HCT116 (cell line): Measurements from ENCODE around the gene PPTC7. TPM values are rescaled to one million over a fixed set of nuclear protein-coding genes. Genes with fewer than 3 reads are reported as not detected.
A peak's percentile ranks its signal among the peaks of the same experiment; 100 is the strongest.

Experiments
- ATAC-seq: fragments of 200-7000 bp; cut with Tn5 transposase; 2 replicates; pipeline ENCODE4 v1.9.1; 2020; ENCODE audit warnings: mild to moderate bottlenecking, moderate library complexity
- Bru-seq: library from RNA; stranded (reverse); fragments of 400-500 nt; gene quantifications from one replicate; lab custom pipeline; 2021; lab: Mats Ljungman, UMichigan
- BruChase-seq, 2 experiments: library from RNA; stranded (reverse); fragments of 400-500 nt; gene quantifications; one replicate each; lab custom pipeline; 2021; lab: Mats Ljungman, UMichigan
- BruUV-seq: library from RNA; stranded (reverse); fragments of 400-500 nt; replicated peaks from 2 replicates; lab custom pipeline; 2021; lab: Mats Ljungman, UMichigan
- CTCF ChIA-PET: fragments of 300-600 bp; sonication (Branson Sonifier 250); formaldehyde crosslinking; loops from one replicate; lab custom pipeline; 2021; ENCODE audit warnings: antibody characterized with exemption; lab: Charles Lee
- POLR2A ChIA-PET: fragments of 300-600, 350-600 bp; sonication (Branson Sonifier 250); formaldehyde crosslinking; loops from one replicate; lab custom pipeline; 2021; ENCODE audit warnings: antibody characterized with exemption; lab: Charles Lee
- RAD21 ChIA-PET, 2 experiments: fragments of 300-600 bp; sonication (Branson Sonifier 250); formaldehyde crosslinking; loops; one replicate each; lab custom pipeline; 2023; ENCODE audit warnings: low total read pairs in 2 of 2; ENCODE audit not compliant: uncharacterized antibody in 2 of 2, unreplicated experiment in 2 of 2, low non-redundant PET in 1 of 2; lab: Charles Lee
- DNase-seq: peaks from one replicate; pipeline ENCODE4 v3.0.0-alpha.2; 2010; ENCODE audit warnings: low read depth, low spot score
- H2AFZ ChIP-seq: fragments of 200-600 bp; shearing (Covaris generic), sonication (generic); 2 replicates; pipeline ENCODE4 v1.6.1; 2017; ENCODE audit warnings: low read depth, mixed run types, mixed read lengths, antibody characterized with exemption, low read length; ENCODE audit not compliant: poor library complexity, severe bottlenecking
- H3K27ac ChIP-seq: 2 replicates; pipeline ENCODE4 v1.5.1; 2012; ENCODE audit warnings: low read depth, low read length
- H3K27me3 ChIP-seq: fragments of 200-600 bp; sonication (generic); 2 replicates; pipeline ENCODE4 v1.6.1; 2016; ENCODE audit warnings: mixed run types, low read length, mixed read lengths; ENCODE audit not compliant: insufficient read depth
- H3K36me3 ChIP-seq, 2 experiments: fragments of 200-500 bp in 1 of 2; fragments of 200-600 bp in 1 of 2; sonication (Bioruptor generic) in 1 of 2; sonication (generic) in 1 of 2; 2 replicates each; pipeline versions ENCODE4 v1.5.1 to v1.6.1; 2014 to 2016; ENCODE audit warnings: low read length in 2 of 2, inconsistent platforms in 1 of 2, mixed read lengths in 1 of 2, mixed run types in 1 of 2; ENCODE audit not compliant: insufficient read depth in 2 of 2, control insufficient read depth in 1 of 2
- H3K4me1 ChIP-seq, 2 experiments: fragments of 200-600 bp in 1 of 2; sonication (generic) in 1 of 2; 2 replicates each; pipeline versions ENCODE4 v1.5.1 to v1.6.1; 2012 to 2017; ENCODE audit warnings: low read length in 2 of 2, inconsistent platforms in 1 of 2, mild to moderate bottlenecking in 1 of 2, mixed read lengths in 1 of 2, mixed run types in 1 of 2, moderate library complexity in 1 of 2; ENCODE audit not compliant: insufficient read depth in 2 of 2, control insufficient read depth in 1 of 2
- H3K4me2 ChIP-seq: fragments of 200-600 bp; sonication (generic); 2 replicates; pipeline ENCODE4 v1.6.1; 2017; ENCODE audit warnings: mixed run types, low read length, mixed read lengths
- H3K4me3 ChIP-seq, 2 experiments: fragments of 200-600 bp in 1 of 2; sonication (generic) in 1 of 2; replicated peaks in 1 of 2; 2 replicates each; pipeline ENCODE4 v1.5.1; 2011 to 2016; ENCODE audit warnings: low read length in 2 of 2, control low read depth in 1 of 2, low read depth in 1 of 2, mild to moderate bottlenecking in 1 of 2, mixed read lengths in 1 of 2, mixed run types in 1 of 2
- H3K79me2 ChIP-seq: fragments of 200-600 bp; sonication (generic); 2 replicates; pipeline ENCODE4 v1.6.1; 2017; ENCODE audit warnings: mild to moderate bottlenecking, mixed run types, low read length, moderate library complexity, mixed read lengths; ENCODE audit not compliant: insufficient read depth
- H3K9ac ChIP-seq: fragments of 200-600 bp; sonication (generic); 2 replicates; pipeline ENCODE4 v1.6.1; 2016; ENCODE audit warnings: low read length, mixed read lengths
- H3K9me2 ChIP-seq: fragments of 200-600 bp; sonication (generic), shearing (Covaris generic); 2 replicates; pipeline ENCODE4 v1.6.1; 2017; ENCODE audit warnings: mixed run types, mild to moderate bottlenecking, moderate library complexity; ENCODE audit not compliant: insufficient read depth
- H3K9me3 ChIP-seq, 2 experiments: fragments of 200-500 bp in 1 of 2; fragments of 200-600 bp in 1 of 2; sonication (Bioruptor generic) in 1 of 2; sonication (generic) in 1 of 2; 2 replicates each; pipeline ENCODE4 v1.6.1; 2014 to 2017; ENCODE audit warnings: low read length in 2 of 2, mixed read lengths in 2 of 2, inconsistent platforms in 1 of 2, low read depth in 1 of 2, mild to moderate bottlenecking in 1 of 2, mixed run types in 1 of 2, moderate library complexity in 1 of 2; ENCODE audit not compliant: control insufficient read depth in 1 of 2, insufficient read depth in 1 of 2
- H4K20me1 ChIP-seq: fragments of 200-600 bp; sonication (generic), shearing (Covaris generic); 2 replicates; pipeline ENCODE4 v1.6.1; 2017; ENCODE audit warnings: mixed run types, mild to moderate bottlenecking, moderate library complexity; ENCODE audit not compliant: insufficient read depth
- EGR1 ChIP-seq: IDR thresholded peaks from 2 replicates; pipeline ENCODE4 v1.6.1; 2012; ENCODE audit warnings: low read depth
- EZH2phosphoT487 ChIP-seq: fragments of 200-600 bp; IDR thresholded peaks from 2 replicates; pipeline ENCODE4 v1.6.1; 2018; ENCODE audit warnings: antibody characterized with exemption, borderline replicate concordance
- FOSL1 ChIP-seq: IDR thresholded peaks from 2 replicates; pipeline ENCODE4 v1.6.1; 2012; ENCODE audit warnings: low read depth
- POLR2A ChIP-seq: IDR thresholded peaks from 2 replicates; pipeline ENCODE4 v1.7.0; 2011; ENCODE audit warnings: borderline replicate concordance; ENCODE audit not compliant: insufficient read depth, insufficient read length; ENCODE audit errors: extremely low read depth
- POLR2AphosphoS5 ChIP-seq: IDR thresholded peaks from 2 replicates; pipeline ENCODE4 v1.6.1; 2011; ENCODE audit warnings: mild to moderate bottlenecking, low read depth, low read length, moderate library complexity
- RAD21 ChIP-seq: IDR thresholded peaks from 2 replicates; pipeline ENCODE4 v1.6.1; 2012; ENCODE audit warnings: low read depth, mild to moderate bottlenecking
- SP1 ChIP-seq: IDR thresholded peaks from 2 replicates; pipeline ENCODE4 v1.6.1; 2012; ENCODE audit warnings: low read depth
- SRF ChIP-seq: IDR thresholded peaks from 2 replicates; pipeline ENCODE4 v1.6.1; 2012; ENCODE audit warnings: low read depth
- YY1 ChIP-seq: IDR thresholded peaks from 2 replicates; pipeline ENCODE4 v1.6.1; 2011; ENCODE audit warnings: low read length, low read depth, moderate library complexity, mild to moderate bottlenecking; ENCODE audit not compliant: insufficient replicate concordance; ENCODE audit errors: extremely low read depth
- ZFX ChIP-seq: fragments of 450-650 bp; IDR thresholded peaks from 2 replicates; pipeline ENCODE4 v1.6.1; 2017
- ZNF274 ChIP-seq: fragments of 200-500 bp; sonication (Bioruptor generic); IDR thresholded peaks from 2 replicates; pipeline ENCODE4 v1.6.1; 2014; ENCODE audit warnings: mild to moderate bottlenecking, low read depth, low read length, inconsistent platforms
- intact Hi-C: fragments of 100-400 bp; cut with micrococcal nuclease; formaldehyde crosslinking; loops from 2 replicates; pipeline ENCODE4 v1.10.0; 2022
- long read RNA-seq: library from polyadenylated mRNA; unstranded; transcript quantifications from one replicate; pipeline ENCODE4 v2.0.0, GENCODE V29; 2021; ENCODE audit not compliant: unreplicated experiment
- polyA plus RNA-seq: library from polyadenylated mRNA; unstranded; fragments of >200 nt; gene quantifications from 2 replicates; pipeline ENCODE4 v1.2.1, GENCODE V29; 2012; ENCODE audit warnings: missing spikeins
- total RNA-seq: library from RNA; stranded (reverse); gene quantifications from one replicate; pipeline ENCODE4 v1.2.1, GENCODE V29; 2021; ENCODE audit not compliant: unreplicated experiment
- TF ChIP-seq, protein P1 (sequence below), 3 experiments: fragments of 200-600 bp in 1 of 3; sonication (generic) in 1 of 3; IDR thresholded peaks in 2 of 3; conservative IDR thresholded peaks in 1 of 3; 2 replicates each; pipeline ENCODE4 v1.5.1; 2012 to 2017; ENCODE audit warnings: low read depth in 2 of 3, low read length in 2 of 3, antibody characterized with exemption in 1 of 3, borderline replicate concordance in 1 of 3, control low read depth in 1 of 3, mild to moderate bottlenecking in 1 of 3, mixed read lengths in 1 of 3, mixed run types in 1 of 3, moderate library complexity in 1 of 3; ENCODE audit not compliant: insufficient read depth in 1 of 3
- TF ChIP-seq, protein P2 (sequence below): IDR thresholded peaks from 2 replicates; pipeline ENCODE4 v1.6.1; 2012; ENCODE audit warnings: low read depth

PPTC7 gene, protein sequence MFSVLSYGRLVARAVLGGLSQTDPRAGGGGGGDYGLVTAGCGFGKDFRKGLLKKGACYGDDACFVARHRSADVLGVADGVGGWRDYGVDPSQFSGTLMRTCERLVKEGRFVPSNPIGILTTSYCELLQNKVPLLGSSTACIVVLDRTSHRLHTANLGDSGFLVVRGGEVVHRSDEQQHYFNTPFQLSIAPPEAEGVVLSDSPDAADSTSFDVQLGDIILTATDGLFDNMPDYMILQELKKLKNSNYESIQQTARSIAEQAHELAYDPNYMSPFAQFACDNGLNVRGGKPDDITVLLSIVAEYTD
- total RNA-seq (25.2 TPM), Bru-seq, nascent RNA (percentile 90 among the genes with signal in this experiment), BruChase-seq, experiment 1, labeled RNA remaining after a 6-hour chase (percentile 81 among the genes with signal in this experiment), BruChase-seq, experiment 2, labeled RNA remaining after a 2-hour chase (percentile 93 among the genes with signal in this experiment)
- polyA plus RNA-seq: 15.0 and 15.4 TPM in 2 replicates
- long read RNA-seq, full-length matches to known transcripts: 9 of 15 reads
- long read RNA-seq, partial matches to known transcripts: 1 of 15 reads
- long read RNA-seq, other reads (novel, unspliced or antisense): 5 of 15 reads

DNA sequence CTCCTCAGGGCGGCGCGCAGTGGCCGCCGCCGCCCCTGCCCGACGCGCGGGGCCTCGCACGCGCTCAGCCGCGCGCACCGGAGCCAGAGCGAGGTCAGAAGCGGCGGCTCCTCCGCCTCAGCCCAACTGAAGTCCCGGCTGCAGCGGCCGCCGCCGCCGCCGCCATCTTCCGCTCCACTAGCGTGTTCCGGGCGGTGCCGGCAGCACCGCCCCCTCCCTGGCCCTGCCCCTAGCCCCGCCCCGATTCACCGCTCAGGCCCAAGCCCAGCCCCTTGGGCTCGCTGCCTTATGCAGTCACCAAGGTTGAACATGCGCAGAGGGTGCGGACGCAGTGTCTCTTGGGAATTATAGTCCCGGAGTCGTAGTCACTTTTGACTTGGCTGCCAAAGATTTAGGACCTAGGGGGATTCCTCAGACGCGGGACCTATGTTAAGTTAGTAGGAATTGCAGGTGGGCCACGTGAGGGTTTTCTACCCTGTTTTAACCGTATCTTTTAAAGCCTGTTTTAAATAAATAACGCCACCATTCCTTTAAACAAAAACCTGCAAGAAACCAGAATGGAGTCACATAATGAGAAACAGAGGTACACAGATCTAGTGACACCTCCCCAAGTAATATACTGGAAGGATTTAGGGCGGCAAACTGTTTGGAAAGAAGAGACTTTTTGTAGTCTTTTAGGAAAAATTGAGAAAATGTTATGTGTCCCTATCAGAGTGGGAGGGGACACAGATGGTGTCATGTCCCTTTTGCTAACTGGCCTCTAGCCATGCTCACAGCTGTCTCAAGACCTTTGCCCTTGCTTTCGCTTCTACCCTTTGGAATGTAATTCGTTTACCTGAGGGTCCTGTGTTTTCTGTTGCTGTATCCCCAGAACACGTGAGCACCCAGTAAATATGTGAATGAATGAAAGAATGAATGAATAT is at the start of gene PPTC7:
TSS of gene PPTC7 (minus strand) at position 182 of the 923 bp plus-strand sequence. CDS start 287 bp downstream, outside the sequence.
- H3K9me2 ChIP-seq: no peaks in the 10 kb centered on the region
- H3K9ac ChIP-seq: peak within 1 kb of the TSS; percentile 97
- ATAC-seq: peak; percentile 91
- H3K79me2 ChIP-seq: peaks cover 43% of the 10 kb centered on the region
- TF ChIP-seq SRF (peak; percentile 84), FOSL1 (peak; percentile 5; the same call in 1 of the 2 replicates), SP1 (peak; percentile 46; the same call in 1 of the 2 replicates), POLR2A (peak; percentile 84), RAD21 (no peak), YY1 (peak; percentile 92), POLR2AphosphoS5 (peak; percentile 87), ZNF274 (no peak), ZFX (peak; percentile 73), EGR1 (0 out of 2 replicates have a peak, but pooled peaks have one; percentile 29), EZH2phosphoT487 (no peak)
- TF ChIP-seq, protein P1, sequence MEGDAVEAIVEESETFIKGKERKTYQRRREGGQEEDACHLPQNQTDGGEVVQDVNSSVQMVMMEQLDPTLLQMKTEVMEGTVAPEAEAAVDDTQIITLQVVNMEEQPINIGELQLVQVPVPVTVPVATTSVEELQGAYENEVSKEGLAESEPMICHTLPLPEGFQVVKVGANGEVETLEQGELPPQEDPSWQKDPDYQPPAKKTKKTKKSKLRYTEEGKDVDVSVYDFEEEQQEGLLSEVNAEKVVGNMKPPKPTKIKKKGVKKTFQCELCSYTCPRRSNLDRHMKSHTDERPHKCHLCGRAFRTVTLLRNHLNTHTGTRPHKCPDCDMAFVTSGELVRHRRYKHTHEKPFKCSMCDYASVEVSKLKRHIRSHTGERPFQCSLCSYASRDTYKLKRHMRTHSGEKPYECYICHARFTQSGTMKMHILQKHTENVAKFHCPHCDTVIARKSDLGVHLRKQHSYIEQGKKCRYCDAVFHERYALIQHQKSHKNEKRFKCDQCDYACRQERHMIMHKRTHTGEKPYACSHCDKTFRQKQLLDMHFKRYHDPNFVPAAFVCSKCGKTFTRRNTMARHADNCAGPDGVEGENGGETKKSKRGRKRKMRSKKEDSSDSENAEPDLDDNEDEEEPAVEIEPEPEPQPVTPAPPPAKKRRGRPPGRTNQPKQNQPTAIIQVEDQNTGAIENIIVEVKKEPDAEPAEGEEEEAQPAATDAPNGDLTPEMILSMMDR (IDR thresholded peaks at IDR 0.05 in 2 of 3, conservative IDR thresholded peaks at IDR 0.05 in 1 of 3; ENCODE audit: borderline replicate concordance in 1 of 3, insufficient read depth in 1 of 3, low read depth in 2 of 3, low read length in 2 of 3): no peak
- TF ChIP-seq, protein P2, sequence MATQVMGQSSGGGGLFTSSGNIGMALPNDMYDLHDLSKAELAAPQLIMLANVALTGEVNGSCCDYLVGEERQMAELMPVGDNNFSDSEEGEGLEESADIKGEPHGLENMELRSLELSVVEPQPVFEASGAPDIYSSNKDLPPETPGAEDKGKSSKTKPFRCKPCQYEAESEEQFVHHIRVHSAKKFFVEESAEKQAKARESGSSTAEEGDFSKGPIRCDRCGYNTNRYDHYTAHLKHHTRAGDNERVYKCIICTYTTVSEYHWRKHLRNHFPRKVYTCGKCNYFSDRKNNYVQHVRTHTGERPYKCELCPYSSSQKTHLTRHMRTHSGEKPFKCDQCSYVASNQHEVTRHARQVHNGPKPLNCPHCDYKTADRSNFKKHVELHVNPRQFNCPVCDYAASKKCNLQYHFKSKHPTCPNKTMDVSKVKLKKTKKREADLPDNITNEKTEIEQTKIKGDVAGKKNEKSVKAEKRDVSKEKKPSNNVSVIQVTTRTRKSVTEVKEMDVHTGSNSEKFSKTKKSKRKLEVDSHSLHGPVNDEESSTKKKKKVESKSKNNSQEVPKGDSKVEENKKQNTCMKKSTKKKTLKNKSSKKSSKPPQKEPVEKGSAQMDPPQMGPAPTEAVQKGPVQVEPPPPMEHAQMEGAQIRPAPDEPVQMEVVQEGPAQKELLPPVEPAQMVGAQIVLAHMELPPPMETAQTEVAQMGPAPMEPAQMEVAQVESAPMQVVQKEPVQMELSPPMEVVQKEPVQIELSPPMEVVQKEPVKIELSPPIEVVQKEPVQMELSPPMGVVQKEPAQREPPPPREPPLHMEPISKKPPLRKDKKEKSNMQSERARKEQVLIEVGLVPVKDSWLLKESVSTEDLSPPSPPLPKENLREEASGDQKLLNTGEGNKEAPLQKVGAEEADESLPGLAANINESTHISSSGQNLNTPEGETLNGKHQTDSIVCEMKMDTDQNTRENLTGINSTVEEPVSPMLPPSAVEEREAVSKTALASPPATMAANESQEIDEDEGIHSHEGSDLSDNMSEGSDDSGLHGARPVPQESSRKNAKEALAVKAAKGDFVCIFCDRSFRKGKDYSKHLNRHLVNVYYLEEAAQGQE: no peak
- BruUV-seq: TSS peak; percentile 79
- peak within 1 kb of the TSS; percentile 92 for H2AFZ ChIP-seq
- H3K4me1 ChIP-seq: peaks cover 23 to 62% of the 10 kb centered on the region in 2 experiments
- ChIA-PET CTCF (interaction anchor here (1.0 kb wide), 1 partner anchor 133 kb away, joined by 3 read pairs; the partner anchor contains the start of gene ARPC3), RAD21 (no interaction called here), POLR2A (no interaction called here)
- no peaks in the 10 kb centered on the region for H3K36me3 ChIP-seq
- H3K27me3 ChIP-seq: no peaks in the 10 kb centered on the region
- H4K20me1 ChIP-seq: no peaks in the 10 kb centered on the region; the same call in 1 of the 2 replicates
- H3K4me3 ChIP-seq: peak within 1 kb of the TSS; percentile 78 to 80
- intact Hi-C loops: no loop called here
- H3K9me3 ChIP-seq: no peaks in the 10 kb centered on the region
- peak; percentile 91 for DNase-seq
- H3K27ac ChIP-seq: peak within 1 kb of the TSS; percentile 72
- peak within 1 kb of the TSS; percentile 89 for H3K4me2 ChIP-seq
